Esophagus squamous epithelium (tissue), 5 donors: ENCODE measurements around the gene MAGI1. TPM values are rescaled to one million over a fixed set of nuclear protein-coding genes. Genes with fewer than 3 reads are reported as not detected.
A peak's percentile ranks its signal among the peaks of the same experiment; 100 is the strongest.

Source experiments
- DNase-seq: peaks from one replicate; lab custom pipeline; 2025; lab: John Stamatoyannopoulos, UW
- H3K27ac ChIP-seq, 4 donors: fragments of 200-600 bp; sonication (generic); one replicate each; pipeline ENCODE4 v1.5.1; 2016 to 2019; ENCODE audit warnings: mild to moderate bottlenecking in 1 of 4
- H3K27me3 ChIP-seq, 4 donors: fragments of 200-600 bp; sonication (generic); 1 replicate in 3 of 4; 2 replicates in 1 of 4; pipeline versions ENCODE4 v1.5.1 to v1.6.0; 2017 to 2021; ENCODE audit warnings: antibody characterized with exemption in 1 of 4
- H3K36me3 ChIP-seq, 3 donors: fragments of 200-600 bp; sonication (generic); one replicate each; pipeline ENCODE4 v1.5.1; 2016 to 2019
- H3K4me1 ChIP-seq, 3 donors: fragments of 200-600 bp; sonication (generic); one replicate each; pipeline ENCODE4 v1.5.1; 2017 to 2019
- H3K4me3 ChIP-seq, 4 donors: fragments of 200-600 bp; sonication (generic); 1 replicate in 3 of 4; 2 replicates in 1 of 4; pipeline ENCODE4 v1.5.1; 2016 to 2019; ENCODE audit warnings: mild to moderate bottlenecking in 2 of 4, moderate library complexity in 1 of 4
- H3K9me3 ChIP-seq, 3 donors: fragments of 200-600 bp; sonication (generic); one replicate each; pipeline ENCODE4 v1.5.1; 2016 to 2019
- POLR2A ChIP-seq, 4 donors: fragments of 450-650 bp; IDR thresholded peaks; one replicate each; pipeline ENCODE4 v1.6.1; 2017; ENCODE audit warnings: antibody characterized with exemption in 4 of 4, mild to moderate bottlenecking in 4 of 4, moderate library complexity in 3 of 4
- WGBS, 2 donors: methylation state at CpG; one replicate each; pipeline ENCODE4 v1.1.5; 2018; 5-methylcytosine and 5-hydroxymethylcytosine counted together
- intact Hi-C: fragments of 100-400 bp; cut with DNase I; formaldehyde crosslinking; loops from one replicate; pipeline ENCODE4 v1.15.0; 2022
- total RNA-seq, 4 donors: library from RNA; depleted of rRNA; stranded (reverse); fragments of >200 nt; gene quantifications; one replicate each; pipeline ENCODE4 v1.1.0, GENCODE V29; 2016
- TF ChIP-seq, protein P1 (sequence below), 6 experiments: fragments of 450-650 bp in 4 of 6; fragments of 200-600 bp in 2 of 6; sonication (generic) in 2 of 6; IDR thresholded peaks; one replicate each; pipeline ENCODE4 v1.5.1; 2016 to 2019; ENCODE audit warnings: antibody characterized with exemption in 6 of 6, mild to moderate bottlenecking in 4 of 6, moderate library complexity in 4 of 6
- donor health status: DM: yes; HTN: yes; CAD: no.

Gene MAGI1
- total RNA-seq, 4 donors from 2014 or later = 12.0 to 28.2 (median 21.1) TPM

DNA sequence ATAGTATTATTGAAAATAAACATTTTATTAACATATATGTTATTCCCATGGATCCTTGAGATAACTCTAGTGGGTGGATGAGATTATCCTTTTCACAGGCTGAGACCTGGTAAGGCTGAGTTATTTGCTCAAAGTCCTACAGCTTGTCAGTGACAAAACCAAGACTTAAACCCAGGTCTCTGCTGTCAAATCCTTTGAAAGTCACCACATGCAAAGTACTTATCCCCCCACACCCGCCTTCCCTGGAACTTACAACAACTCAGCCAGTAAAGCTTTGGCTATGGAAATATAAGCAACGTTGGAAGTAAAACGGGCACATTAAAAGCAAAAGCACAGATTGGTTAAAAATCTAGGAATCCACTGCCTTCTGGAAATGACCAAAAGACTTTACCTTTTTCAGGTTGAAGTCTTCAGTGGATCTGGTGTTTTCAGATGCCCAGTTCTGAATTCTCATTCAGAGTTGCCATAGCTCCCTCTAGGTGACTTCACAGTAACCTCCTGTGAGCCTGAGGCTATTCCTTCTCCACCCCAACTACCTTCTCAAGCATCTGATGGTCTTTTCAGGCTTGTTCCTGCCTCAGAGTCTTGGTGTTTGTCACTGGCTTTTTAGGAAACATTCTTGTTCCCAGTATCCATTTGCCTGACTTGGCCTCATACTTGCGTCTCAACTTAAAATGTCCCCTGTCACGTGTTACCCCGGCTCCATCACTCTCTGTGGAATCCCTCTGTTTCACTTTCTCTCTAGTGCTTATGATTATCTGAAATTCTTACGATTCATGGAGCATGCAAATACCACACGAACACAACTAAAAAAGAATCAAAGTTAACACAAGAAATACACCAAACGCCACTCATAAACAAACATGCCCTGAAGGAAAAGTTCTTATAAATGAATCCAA is 131.2 kb downstream of the MAGI1 start:
- DNase-seq = no peak
- TF ChIP-seq, protein P1, sequence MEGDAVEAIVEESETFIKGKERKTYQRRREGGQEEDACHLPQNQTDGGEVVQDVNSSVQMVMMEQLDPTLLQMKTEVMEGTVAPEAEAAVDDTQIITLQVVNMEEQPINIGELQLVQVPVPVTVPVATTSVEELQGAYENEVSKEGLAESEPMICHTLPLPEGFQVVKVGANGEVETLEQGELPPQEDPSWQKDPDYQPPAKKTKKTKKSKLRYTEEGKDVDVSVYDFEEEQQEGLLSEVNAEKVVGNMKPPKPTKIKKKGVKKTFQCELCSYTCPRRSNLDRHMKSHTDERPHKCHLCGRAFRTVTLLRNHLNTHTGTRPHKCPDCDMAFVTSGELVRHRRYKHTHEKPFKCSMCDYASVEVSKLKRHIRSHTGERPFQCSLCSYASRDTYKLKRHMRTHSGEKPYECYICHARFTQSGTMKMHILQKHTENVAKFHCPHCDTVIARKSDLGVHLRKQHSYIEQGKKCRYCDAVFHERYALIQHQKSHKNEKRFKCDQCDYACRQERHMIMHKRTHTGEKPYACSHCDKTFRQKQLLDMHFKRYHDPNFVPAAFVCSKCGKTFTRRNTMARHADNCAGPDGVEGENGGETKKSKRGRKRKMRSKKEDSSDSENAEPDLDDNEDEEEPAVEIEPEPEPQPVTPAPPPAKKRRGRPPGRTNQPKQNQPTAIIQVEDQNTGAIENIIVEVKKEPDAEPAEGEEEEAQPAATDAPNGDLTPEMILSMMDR (IDR thresholded peaks at IDR 0.05) = no peak
- no peak for TF ChIP-seq POLR2A (IDR thresholded peaks at IDR 0.05)
- no peak overlapping the region for H3K27ac ChIP-seq

DNA sequence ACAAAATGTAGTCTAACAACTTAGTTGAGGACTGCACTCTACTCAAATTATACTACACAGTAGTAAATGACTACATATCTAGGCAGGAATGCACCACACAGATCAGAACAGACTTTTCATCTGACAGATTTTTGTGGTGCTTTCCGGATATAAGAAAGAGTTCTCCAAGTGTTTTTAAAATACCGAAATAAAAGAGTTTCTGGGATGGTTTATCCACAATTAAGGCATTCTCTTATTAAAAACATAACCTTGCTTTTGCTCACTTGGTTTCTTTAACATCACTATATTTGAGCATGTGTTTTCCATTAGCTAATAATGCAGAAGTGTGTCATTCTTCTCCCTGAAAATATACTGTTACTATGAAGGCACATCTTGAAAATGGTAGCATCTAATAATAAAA is 132.9 kb downstream of the MAGI1 start:
- WGBS, 2 donors = 85 to 87% methylated on average over 2 of the region's 2 CpGs
- DNase-seq = no peak
- H3K36me3 ChIP-seq = no peaks in the 10 kb centered on the region
- H3K4me3 ChIP-seq = no peak overlapping the region
- H3K9me3 ChIP-seq = no peaks in the 10 kb centered on the region
- intact Hi-C loops = no loop called here
- H3K4me1 ChIP-seq = peaks cover 3 to 24% (median 5%) of the 10 kb centered on the region in 3 donors
- TF ChIP-seq, protein P1 (IDR thresholded peaks at IDR 0.05) = no peak
- no peak for TF ChIP-seq POLR2A (IDR thresholded peaks at IDR 0.05)
- no peaks in the 10 kb centered on the region for H3K27me3 ChIP-seq
- H3K27ac ChIP-seq = no peak overlapping the region

More for the DNA sequence above, 131.2 kb downstream of the MAGI1 start:
- Histone ChIP-seq H3K4me1 (peaks cover 0 to 22% (median 5%) of the 10 kb centered on the region in 3 donors), H3K9me3 (no peaks in the 10 kb centered on the region), H3K4me3 (no peak overlapping the region), H3K36me3 (no peaks in the 10 kb centered on the region), H3K27me3 (no peaks in the 10 kb centered on the region)
- WGBS, 2 donors = 68 to 77% methylated on average over 9 of the region's 9 CpGs
- intact Hi-C loops = no loop called here

DNA sequence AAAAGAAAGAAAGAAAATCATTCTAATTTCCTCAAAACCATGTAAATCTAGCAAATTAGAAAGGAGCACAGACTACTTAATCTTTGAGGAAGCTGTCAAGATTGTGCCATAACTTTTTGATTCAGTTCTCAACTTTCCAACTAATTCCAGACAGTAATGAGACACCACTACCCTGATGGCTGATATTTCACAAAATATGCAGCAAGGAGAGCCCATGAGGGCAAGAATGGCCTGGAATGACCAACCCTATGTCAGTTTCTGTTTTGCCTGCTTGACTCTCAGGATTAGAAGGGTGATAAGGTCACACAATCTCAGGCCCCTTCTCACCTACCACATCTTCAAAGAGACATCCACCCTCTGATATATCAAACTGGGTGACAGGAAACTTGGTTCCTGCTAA is 134.7 kb downstream of the MAGI1 start:
- H3K4me3 ChIP-seq = no peak overlapping the region
- peaks cover 5 to 28% (median 6%) of the 10 kb centered on the region in 3 donors for H3K4me1 ChIP-seq
- H3K9me3 ChIP-seq = no peaks in the 10 kb centered on the region
- H3K27ac ChIP-seq = no peak overlapping the region
- no peaks in the 10 kb centered on the region for H3K27me3 ChIP-seq
- no peaks in the 10 kb centered on the region for H3K36me3 ChIP-seq
- no peak for TF ChIP-seq POLR2A (IDR thresholded peaks at IDR 0.05)
- TF ChIP-seq, protein P1 (IDR thresholded peaks at IDR 0.05) = no peak
- DNase-seq = no peak
- intact Hi-C loops = no loop called here

DNA sequence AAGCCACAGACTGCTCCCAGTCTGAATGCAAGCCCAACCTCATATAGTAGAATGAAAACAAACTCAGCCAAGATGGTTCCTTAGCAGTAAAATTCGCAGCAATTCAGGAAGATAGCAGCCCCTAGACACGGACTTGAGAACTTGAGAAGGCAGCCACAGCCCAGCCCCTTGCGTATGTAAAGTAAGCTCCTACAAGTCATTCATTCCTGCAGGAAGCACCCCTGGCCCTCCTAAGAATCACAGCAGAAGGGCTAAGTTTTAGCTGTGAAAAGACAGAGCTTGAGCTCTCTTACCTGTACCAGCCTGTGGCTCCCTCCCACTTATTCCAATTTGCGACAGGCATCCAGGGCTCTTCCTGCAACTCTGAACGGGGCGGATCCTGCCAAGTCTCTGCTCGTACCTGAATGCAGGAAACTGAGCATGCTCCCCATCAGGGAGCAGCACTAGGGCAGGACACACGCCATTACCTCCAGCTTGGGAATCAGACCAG is 136.4 kb downstream of the MAGI1 start:
- H3K36me3 ChIP-seq = no peaks in the 10 kb centered on the region
- no peaks in the 10 kb centered on the region for H3K9me3 ChIP-seq
- no peaks in the 10 kb centered on the region for H3K27me3 ChIP-seq
- H3K27ac ChIP-seq = peak overlapping the region; percentile 66 to 85 (median 76)
- peak overlapping the region; percentile 16 to 49 (median 42) for H3K4me3 ChIP-seq
- WGBS, 2 donors = 26 to 27% methylated on average over 4 to 7 of the region's 8 CpGs
- H3K4me1 ChIP-seq = peaks cover 5 to 28% (median 6%) of the 10 kb centered on the region in 3 donors
- no peak for DNase-seq
- peak in 1 of 4 donors; percentile 36 for TF ChIP-seq POLR2A (IDR thresholded peaks at IDR 0.05)
- TF ChIP-seq, protein P1 (IDR thresholded peaks at IDR 0.05) = no peak
- intact Hi-C loops = no loop called here

DNA sequence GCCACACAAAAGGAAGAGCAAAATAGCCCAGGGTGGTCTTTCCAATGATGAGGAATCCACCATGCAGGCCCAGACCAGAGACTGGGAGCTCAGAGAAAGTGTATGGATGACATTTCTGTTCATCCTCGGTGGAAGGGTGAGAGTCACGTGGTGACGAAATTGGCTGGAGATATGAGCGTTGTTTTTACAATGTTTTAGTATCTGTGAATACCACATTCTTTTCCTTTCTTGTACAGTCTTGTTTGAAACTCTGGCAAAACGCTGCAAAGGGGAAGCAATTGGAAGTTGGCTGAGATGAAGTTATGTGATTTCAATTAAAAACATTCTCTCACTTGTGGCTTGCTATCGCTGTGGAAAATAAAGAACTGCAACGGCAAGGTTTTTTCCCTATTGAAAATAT is 137.5 kb downstream of the MAGI1 start:
- intact Hi-C loops = no loop called here
- Histone ChIP-seq H3K9me3 (no peaks in the 10 kb centered on the region), H3K27ac (peak overlapping the region in 3 of 4 donors; percentile 66 to 85 (median 82)), H3K27me3 (no peaks in the 10 kb centered on the region), H3K4me3 (peak overlapping the region in 3 of 4 donors; percentile 39 to 49 (median 44)), H3K4me1 (peaks cover 5 to 28% (median 6%) of the 10 kb centered on the region in 3 donors), H3K36me3 (no peaks in the 10 kb centered on the region)
- no peak for TF ChIP-seq POLR2A (IDR thresholded peaks at IDR 0.05)
- TF ChIP-seq, protein P1 (IDR thresholded peaks at IDR 0.05) = no peak
- no peak for DNase-seq
- WGBS, 2 donors = 20 to 49% methylated on average over 7 of the region's 7 CpGs
